GM21381 (cell line): ENCODE measurements around the gene MOCS2.

ENCODE experiments used
- ATAC-seq: cut with Tn5 transposase; IDR thresholded peaks from one replicate; pipeline ENCODE4 v1.9.1; 2021; ENCODE audit warnings: mild to moderate bottlenecking, moderate library complexity; ENCODE audit not compliant: unreplicated experiment

The MOCS2 gene

DNA sequence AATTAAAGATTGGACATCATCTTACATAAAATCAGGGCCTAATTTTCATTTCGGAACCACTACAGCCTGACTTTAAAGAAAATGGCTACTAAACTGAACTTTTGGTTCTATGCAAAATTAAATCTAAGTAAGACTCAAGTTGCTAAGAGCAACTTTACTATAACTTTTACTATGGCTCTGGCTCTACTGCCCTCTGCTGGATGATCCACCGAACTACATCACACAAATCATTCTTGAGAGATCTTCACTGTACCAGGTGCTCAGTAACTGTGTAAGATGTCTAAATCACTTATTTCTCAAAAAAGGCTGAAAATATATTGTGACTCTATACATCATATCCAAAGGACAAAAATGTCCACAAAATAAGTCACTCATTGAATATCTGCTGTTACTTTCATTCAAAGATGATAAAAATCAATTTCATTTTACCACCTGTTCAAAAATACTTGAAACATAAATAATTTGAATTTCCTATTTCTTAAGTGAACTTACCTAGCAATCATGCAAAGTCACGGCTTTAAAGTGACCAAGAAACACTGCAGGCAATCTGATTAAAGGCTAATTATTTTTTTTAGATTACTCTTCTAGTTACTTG, 13.5 kb downstream of the MOCS2 start:
- peak; percentile 76 for ATAC-seq

DNA sequence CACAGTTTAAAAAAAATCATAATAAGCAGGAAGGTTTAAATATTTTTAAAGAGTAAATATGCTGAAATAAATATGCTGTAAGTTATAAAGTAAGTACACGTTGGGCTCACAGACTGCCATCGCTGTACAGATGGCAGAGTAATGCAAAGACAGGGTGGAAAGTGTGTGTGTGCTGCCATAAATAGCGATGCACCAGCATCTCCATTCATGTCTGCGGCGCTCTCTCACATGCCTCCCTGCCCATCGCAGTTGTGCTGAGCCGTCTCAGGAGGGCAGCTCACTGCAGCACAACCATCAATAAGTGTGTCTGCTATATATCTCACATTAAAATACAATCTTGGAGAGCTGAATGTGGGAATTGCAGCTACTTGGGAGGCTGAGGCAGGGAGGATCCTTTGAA, 14.3 kb downstream of the MOCS2 start:
- ATAC-seq: no peak

GRCh38 chr5:53092242-53092641, 17.3 kb downstream of the MOCS2 start:
- no peak for ATAC-seq

GRCh38 chr5:53091289-53091688, 18.3 kb downstream of the MOCS2 start:
- ATAC-seq: no peak

- ATAC-seq: no peak
Observed at GRCh38 chr5:53090229-53090628, 19.3 kb downstream of the MOCS2 start.

GRCh38 chr5:53089481-53089991, 20.0 kb downstream of the MOCS2 start:
- ATAC-seq: peak; percentile 64

- ATAC-seq: no peak
Observed at GRCh38 chr5:53087621-53088121, 21.9 kb downstream of the MOCS2 start.

DNA sequence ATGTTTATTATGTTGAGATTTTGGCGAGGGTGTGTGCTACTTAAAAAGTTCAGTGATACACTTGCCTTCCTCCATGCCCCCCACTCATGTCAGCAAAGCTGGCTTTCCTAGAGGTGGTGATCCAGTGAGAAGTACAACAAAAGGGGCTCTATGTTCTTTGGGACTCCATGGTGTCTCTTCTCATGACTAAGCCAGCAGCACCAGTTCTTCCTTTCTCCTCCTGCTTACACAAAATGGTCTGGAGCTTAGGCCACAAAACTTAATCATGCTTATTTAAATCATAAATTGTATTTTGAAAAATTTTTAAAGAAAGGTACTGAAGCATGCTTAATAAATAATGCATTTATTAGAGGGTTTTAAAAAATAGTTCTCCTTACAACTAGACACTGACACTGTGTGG, 22.4 kb downstream of the MOCS2 start:
- no peak for ATAC-seq

- no peak for ATAC-seq
Observed at GRCh38 chr5:53084546-53085255, 24.9 kb downstream of the MOCS2 start.

- no peak for ATAC-seq
Observed at GRCh38 chr5:53083927-53084326, 25.6 kb downstream of the MOCS2 start.

DNA sequence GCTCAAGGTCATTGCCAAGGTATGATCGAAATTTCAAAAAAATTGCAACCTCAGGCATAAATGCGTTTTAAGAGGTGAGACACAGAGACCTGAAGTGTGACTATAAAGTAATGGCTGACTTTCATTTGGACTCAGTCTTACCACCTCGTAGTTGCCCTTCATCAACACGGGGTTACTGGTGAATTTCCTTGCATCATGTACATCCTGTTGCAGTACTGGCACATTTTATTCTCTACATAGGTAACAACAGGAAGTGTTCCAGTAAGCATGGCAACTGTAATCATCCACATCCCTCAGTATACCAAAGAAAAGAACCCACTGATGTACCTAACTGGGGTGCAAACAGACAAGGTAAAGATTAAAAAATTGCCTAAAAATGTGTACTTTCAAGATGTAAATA, 29.3 kb downstream of the MOCS2 start:
- ATAC-seq: no peak

DNA sequence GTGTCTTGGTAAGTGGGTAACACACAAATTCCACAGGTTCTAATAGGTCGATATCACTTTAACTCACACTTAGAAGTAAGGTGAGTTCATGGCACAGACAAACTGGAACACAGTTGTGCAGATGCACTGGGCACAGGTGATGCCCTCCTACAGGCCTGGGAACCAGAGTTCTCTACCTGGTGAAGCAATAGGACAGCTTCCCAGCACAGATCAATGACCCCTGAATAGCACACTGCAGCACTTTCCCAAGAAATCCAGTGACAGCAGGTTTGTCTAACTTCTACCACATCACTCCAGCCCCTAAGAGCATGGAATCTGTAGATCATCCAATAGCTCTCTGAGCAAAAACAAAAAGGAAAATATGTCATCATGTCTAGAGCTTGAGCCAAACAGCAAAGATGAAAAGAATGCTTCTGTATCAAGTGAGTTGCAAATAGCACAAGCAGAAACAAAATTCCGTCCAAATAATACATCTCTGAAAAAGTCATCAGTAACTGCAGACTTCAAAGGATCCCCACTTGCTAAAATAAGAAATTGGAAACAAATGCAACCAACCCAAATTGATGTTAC, 33.5 kb downstream of the MOCS2 start:
- no peak for ATAC-seq

- no peak for ATAC-seq
Observed at GRCh38 chr5:53073348-53073747, 36.2 kb downstream of the MOCS2 start.

DNA sequence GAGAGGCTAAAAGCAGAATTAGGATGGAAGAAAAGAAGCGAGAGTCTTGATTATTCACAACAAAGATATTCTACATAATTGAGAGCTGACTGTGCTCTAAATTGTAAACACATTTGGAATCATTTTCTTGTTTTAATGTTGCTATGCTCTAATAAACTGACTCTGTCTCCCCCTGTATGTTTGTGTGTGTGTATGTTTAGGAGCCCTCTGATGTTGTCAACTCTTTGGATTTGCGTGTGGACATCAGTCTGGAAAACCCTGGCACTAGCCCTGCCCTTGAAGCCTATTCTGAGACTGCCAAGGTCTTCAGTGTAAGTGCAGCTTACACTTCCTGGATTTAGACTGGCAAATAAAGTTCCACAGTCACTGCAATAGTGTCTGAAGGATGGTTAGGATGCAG, 37.8 kb downstream of the MOCS2 start:
- ATAC-seq: no peak

DNA sequence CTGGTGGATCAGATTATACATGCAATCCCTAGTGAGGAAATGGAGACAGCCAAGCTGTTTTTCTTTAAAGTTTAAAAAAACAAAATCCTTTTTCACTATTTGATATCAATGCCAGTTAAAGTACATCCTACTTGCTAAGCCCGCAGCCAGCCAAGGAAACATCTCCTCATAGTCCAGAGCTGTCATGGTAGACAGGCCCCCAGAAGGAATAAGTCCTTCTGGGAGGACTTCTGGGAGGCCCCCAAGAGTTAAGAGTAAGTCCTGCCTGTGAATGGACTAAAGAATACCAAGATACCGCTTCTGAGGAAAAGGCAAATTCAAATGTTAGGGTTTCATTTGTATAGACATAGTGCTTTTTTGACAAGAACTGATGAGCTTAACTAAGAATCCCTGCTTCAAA, 38.3 kb downstream of the MOCS2 start:
- ATAC-seq: no peak

GRCh38 chr5:53069626-53070025, 39.9 kb downstream of the MOCS2 start:
- no peak for ATAC-seq

DNA sequence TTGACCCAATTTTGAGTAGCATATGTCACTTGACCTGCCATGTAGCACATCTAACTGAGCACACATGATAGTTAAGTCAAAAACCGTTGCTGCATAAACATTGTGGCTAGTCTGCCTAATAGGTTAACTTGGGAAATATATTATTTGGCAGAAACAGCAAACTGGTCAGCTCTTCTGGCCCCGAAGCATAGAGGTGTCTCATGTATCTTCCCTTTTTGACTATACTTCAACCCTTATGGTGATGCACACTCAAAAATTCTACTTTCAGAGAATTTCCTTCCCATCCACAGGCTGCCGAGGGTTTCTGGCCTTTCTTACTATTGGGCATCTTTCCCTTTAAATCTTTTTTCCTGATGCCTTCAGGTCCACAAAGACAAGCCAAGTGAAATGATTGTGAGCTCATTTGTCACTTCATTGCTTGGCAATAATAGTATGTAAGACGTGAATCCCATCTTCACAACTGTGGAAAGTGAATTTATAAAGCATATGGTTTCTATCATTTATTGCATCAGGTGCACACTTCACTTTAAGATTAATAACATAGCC, 41.2 kb downstream of the MOCS2 start:
- ATAC-seq: no peak

DNA sequence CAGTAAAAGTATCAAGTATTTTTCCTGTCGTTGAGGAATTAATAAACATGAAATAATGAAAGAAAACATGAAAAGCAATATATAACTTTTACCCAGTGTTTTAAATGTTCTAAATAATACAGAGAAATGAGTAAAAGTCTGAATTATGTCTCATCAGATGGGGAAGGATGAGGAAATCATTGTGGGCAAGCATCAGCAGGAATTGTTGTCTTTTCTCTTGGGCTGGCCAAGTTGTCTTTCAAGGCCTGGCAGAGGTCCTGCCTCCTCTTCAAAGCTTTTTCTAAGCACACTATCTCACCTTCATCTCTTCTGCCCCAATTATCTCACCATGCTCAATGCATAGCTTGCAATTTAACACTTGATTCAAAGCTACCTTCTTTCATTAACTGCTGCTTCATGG, 41.9 kb downstream of the MOCS2 start:
- ATAC-seq: no peak

GRCh38 chr5:53066088-53066487, 43.5 kb downstream of the MOCS2 start:
- ATAC-seq: no peak

- no peak for ATAC-seq
Observed at GRCh38 chr5:53063791-53064190, 45.8 kb downstream of the MOCS2 start.

- no peak for ATAC-seq
Observed at GRCh38 chr5:53063176-53063575, 46.4 kb downstream of the MOCS2 start.

- no peak for ATAC-seq
Observed at GRCh38 chr5:53059281-53059680, 50.3 kb downstream of the MOCS2 start.
